ENCODE measurements around the gene ZGPAT.

The ZGPAT gene

DNA sequence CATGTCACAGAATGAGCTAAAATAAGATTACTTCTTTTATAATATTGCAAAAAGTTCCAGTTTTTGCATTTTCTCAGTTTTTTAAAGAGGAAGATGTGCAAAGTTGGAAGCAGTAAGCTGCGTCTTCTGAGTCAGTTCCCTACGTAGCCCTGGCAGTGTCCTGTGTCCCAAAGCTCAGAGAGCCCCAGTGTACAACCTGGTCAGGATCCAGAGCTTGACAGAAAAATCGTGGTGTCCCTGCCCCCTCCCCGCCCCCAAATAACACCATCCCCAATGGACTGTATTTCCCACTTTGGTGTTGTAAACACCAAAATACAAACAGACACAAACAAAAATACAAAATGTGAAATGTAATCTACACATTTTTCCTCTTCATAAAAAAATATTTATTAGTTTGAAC lies 36.3 kb downstream of the ZGPAT start:
- Histone ChIP-seq H4K20me1 (ENCODE audit: insufficient read depth, low read length, poor library complexity, severe bottlenecking) (peaks cover 17% of the 10 kb centered on the region), H3K4me1 (ENCODE audit: insufficient read depth, low read length, poor library complexity, severe bottlenecking) (peaks cover 10% of the 10 kb centered on the region), H3K4me2 (ENCODE audit: low read depth, low read length, poor library complexity, severe bottlenecking) (no peak overlapping the region), H3K4me3 (ENCODE audit: low read length, poor library complexity, severe bottlenecking) (no peak overlapping the region), H2AFZ (ENCODE audit: low read length) (no peak overlapping the region), H3K36me3 (ENCODE audit: insufficient read depth, low read length) (peaks cover 13% of the 10 kb centered on the region; the same call in 1 of the 2 replicates), H3K79me2 (ENCODE audit: insufficient read depth, low read length) (peaks cover 20% of the 10 kb centered on the region), H3K9ac (ENCODE audit: low read depth, low read length, poor library complexity, severe bottlenecking) (no peak overlapping the region), H3K9me2 (replicated peaks; ENCODE audit: low read depth, low read length) (no peaks in the 10 kb centered on the region), H3F3A (ENCODE audit: low read depth) (0 out of 2 replicates have a peak, but pooled peaks cover 7% of the 10 kb centered on the region), H3K27me3 (ENCODE audit: insufficient read depth, low read length, poor library complexity, severe bottlenecking) (no peaks in the 10 kb centered on the region), H3K9me3 (ENCODE audit: insufficient read depth, low read depth, low read length) (no peaks in the 10 kb centered on the region)
- TF ChIP-seq EZH2phosphoT487 (IDR thresholded peaks at IDR 0.05; ENCODE audit: borderline replicate concordance) = no peak
- TF ChIP-seq, protein P1, sequence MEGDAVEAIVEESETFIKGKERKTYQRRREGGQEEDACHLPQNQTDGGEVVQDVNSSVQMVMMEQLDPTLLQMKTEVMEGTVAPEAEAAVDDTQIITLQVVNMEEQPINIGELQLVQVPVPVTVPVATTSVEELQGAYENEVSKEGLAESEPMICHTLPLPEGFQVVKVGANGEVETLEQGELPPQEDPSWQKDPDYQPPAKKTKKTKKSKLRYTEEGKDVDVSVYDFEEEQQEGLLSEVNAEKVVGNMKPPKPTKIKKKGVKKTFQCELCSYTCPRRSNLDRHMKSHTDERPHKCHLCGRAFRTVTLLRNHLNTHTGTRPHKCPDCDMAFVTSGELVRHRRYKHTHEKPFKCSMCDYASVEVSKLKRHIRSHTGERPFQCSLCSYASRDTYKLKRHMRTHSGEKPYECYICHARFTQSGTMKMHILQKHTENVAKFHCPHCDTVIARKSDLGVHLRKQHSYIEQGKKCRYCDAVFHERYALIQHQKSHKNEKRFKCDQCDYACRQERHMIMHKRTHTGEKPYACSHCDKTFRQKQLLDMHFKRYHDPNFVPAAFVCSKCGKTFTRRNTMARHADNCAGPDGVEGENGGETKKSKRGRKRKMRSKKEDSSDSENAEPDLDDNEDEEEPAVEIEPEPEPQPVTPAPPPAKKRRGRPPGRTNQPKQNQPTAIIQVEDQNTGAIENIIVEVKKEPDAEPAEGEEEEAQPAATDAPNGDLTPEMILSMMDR (conservative IDR thresholded peaks at IDR 0.05; ENCODE audit: low read length) = no peak

DNA sequence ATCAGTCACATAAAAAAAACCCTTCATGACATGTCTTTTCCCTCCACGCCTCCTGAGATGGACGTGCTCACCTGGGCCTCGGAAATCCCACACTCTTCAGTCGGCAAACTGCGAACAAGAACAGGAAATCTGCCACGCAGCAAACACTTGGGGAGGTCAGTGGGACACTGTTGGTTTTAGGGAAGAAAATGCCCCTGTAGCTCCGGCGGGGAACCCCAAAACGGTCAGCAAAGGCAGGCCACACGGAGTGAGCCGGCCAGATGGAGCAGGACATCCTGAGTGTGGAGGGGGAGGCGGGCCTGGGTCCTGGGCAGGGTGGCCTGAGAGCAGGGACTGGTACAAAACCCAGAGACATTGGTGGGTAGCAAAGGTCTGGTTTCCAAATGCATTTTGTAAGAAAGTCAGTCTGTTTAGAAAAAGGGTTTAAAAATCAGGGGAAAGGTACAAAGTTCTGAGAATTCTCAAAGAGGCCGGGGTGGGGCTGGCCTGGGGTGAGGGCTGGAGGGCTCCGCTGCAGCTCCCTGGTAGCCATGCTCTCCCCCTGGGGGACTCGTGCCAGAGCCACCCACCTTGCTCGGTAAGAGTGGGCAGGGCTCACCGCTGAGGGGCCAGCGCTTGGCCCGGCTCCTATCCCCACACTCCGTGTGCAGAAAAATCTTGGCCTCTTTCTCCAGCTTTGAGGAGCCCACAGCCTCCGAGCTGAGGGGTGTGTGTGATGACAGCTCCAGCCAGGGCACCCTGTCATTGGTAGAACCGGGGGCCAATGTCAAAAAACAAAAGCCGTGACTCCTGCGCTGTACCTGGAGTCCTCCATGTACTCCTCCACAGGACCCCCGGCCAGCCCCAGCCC lies 37.0 kb downstream of the ZGPAT start:
- peaks cover 14% of the 10 kb centered on the region for H3K4me1 ChIP-seq (ENCODE audit: insufficient read depth, low read length, poor library complexity, severe bottlenecking)
- no peak overlapping the region for H2AFZ ChIP-seq (ENCODE audit: low read length)
- peaks cover 13% of the 10 kb centered on the region; the same call in 1 of the 2 replicates for H3K36me3 ChIP-seq (ENCODE audit: insufficient read depth, low read length)
- peaks cover 20% of the 10 kb centered on the region for H3K79me2 ChIP-seq (ENCODE audit: insufficient read depth, low read length)
- H3K4me3 ChIP-seq (ENCODE audit: low read length, poor library complexity, severe bottlenecking) = no peak overlapping the region
- H3K9me2 ChIP-seq (replicated peaks; ENCODE audit: low read depth, low read length) = no peaks in the 10 kb centered on the region
- no peak overlapping the region for H3K4me2 ChIP-seq (ENCODE audit: low read depth, low read length, poor library complexity, severe bottlenecking)
- H3K9me3 ChIP-seq (ENCODE audit: insufficient read depth, low read depth, low read length) = no peaks in the 10 kb centered on the region
- peaks cover 16% of the 10 kb centered on the region for H4K20me1 ChIP-seq (ENCODE audit: insufficient read depth, low read length, poor library complexity, severe bottlenecking)
- H3K9ac ChIP-seq (ENCODE audit: low read depth, low read length, poor library complexity, severe bottlenecking) = no peak overlapping the region
- TF ChIP-seq, protein P1 (conservative IDR thresholded peaks at IDR 0.05; ENCODE audit: low read length) = no peak
- TF ChIP-seq EZH2phosphoT487 (IDR thresholded peaks at IDR 0.05; ENCODE audit: borderline replicate concordance) = no peak
- H3K27me3 ChIP-seq (ENCODE audit: insufficient read depth, low read length, poor library complexity, severe bottlenecking) = no peaks in the 10 kb centered on the region
- H3F3A ChIP-seq (ENCODE audit: low read depth) = 0 out of 2 replicates have a peak, but pooled peaks cover 7% of the 10 kb centered on the region

DNA sequence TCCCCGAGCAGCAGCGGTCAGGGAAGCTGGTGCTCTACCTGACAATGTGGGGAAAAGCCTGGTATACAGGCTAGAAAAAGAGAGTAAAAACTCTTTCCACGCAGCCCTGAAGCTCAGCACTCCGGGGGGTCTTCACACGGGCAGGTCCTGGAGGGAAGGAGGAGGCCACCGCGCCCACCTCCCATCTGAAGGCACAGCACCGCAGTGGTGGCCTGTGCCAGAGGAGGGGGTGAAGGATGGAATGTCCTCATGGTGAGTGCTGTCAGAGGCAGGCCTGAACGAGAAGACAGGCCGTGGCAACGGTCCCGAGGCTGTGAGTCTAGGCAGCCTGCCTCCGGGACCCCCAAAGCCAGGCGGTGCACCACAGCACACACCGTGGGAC lies 37.6 kb downstream of the ZGPAT start:
- H3K4me2 ChIP-seq (ENCODE audit: low read depth, low read length, poor library complexity, severe bottlenecking) = no peak overlapping the region

More for the DNA sequence above, 37.6 kb downstream of the ZGPAT start:
- Histone ChIP-seq H3K9me2 (replicated peaks; ENCODE audit: low read depth, low read length) (no peaks in the 10 kb centered on the region), H3K36me3 (ENCODE audit: insufficient read depth, low read length) (peaks cover 13% of the 10 kb centered on the region; the same call in 1 of the 2 replicates), H4K20me1 (ENCODE audit: insufficient read depth, low read length, poor library complexity, severe bottlenecking) (peaks cover 16% of the 10 kb centered on the region), H3K9me3 (ENCODE audit: insufficient read depth, low read depth, low read length) (no peaks in the 10 kb centered on the region), H3K4me3 (ENCODE audit: low read length, poor library complexity, severe bottlenecking) (no peak overlapping the region), H3K4me1 (ENCODE audit: insufficient read depth, low read length, poor library complexity, severe bottlenecking) (peaks cover 20% of the 10 kb centered on the region), H3F3A (ENCODE audit: low read depth) (0 out of 2 replicates have a peak, but pooled peaks cover 7% of the 10 kb centered on the region), H3K9ac (ENCODE audit: low read depth, low read length, poor library complexity, severe bottlenecking) (no peak overlapping the region), H3K27me3 (ENCODE audit: insufficient read depth, low read length, poor library complexity, severe bottlenecking) (no peaks in the 10 kb centered on the region), H2AFZ (ENCODE audit: low read length) (no peak overlapping the region), H3K79me2 (ENCODE audit: insufficient read depth, low read length) (peaks cover 20% of the 10 kb centered on the region)
- no peak for TF ChIP-seq EZH2phosphoT487 (IDR thresholded peaks at IDR 0.05; ENCODE audit: borderline replicate concordance)
- TF ChIP-seq, protein P1 (conservative IDR thresholded peaks at IDR 0.05; ENCODE audit: low read length) = no peak
